M059J (cell line): ENCODE measurements around the gene RNASE4. TPM values are rescaled to one million over a fixed set of nuclear protein-coding genes. Genes with fewer than 3 reads are reported as not detected.
"Not testable (repeated sequence)": the region's sequence is repeated elsewhere in the genome, so short reads cannot be mapped to it uniquely, and the experiment has no call there.

Experiments
- DNase-seq: peaks from one replicate; pipeline ENCODE4 v3.0.0-alpha.2; 2012; ENCODE audit warnings: low read depth
- total RNA-seq: library from RNA; depleted of rRNA; stranded (reverse); fragments of >200 nt; shearing (Covaris generic); gene quantifications from 2 replicates; pipeline ENCODE4 v1.2.3, GENCODE V29; 2014

Gene RNASE4
- total RNA-seq, 1 experiment from 2014 or later, result 12.1 TPM

GRCh38 chr14:20698934-20699333 is 14.6 kb downstream of the RNASE4 start:
- DNase-seq, result no peak

GRCh38 chr14:20699931-20700330 is 15.6 kb downstream of the RNASE4 start:
- DNase-seq, result no peak

- DNase-seq, result not testable (repeated sequence)
Measured at GRCh38 chr14:20700965-20701364, 16.6 kb downstream of the RNASE4 start.

GRCh38 chr14:20706657-20707355 is 22.4 kb downstream of the RNASE4 start:
- no peak for DNase-seq

- DNase-seq, result peak; percentile 26
Measured at GRCh38 chr14:20707622-20708021, 23.3 kb downstream of the RNASE4 start.

GRCh38 chr14:20711261-20711660 is 26.9 kb downstream of the RNASE4 start:
- no peak for DNase-seq

- DNase-seq, result no peak
Measured at GRCh38 chr14:20711685-20712084, 27.3 kb downstream of the RNASE4 start.

GRCh38 chr14:20712904-20713303 is 28.5 kb downstream of the RNASE4 start:
- DNase-seq, result no peak

- DNase-seq, result peak; percentile 4
Measured at GRCh38 chr14:20714593-20715250, 30.4 kb downstream of the RNASE4 start.

GRCh38 chr14:20719777-20720176 is 35.4 kb downstream of the RNASE4 start:
- DNase-seq, result no peak

- DNase-seq, result no peak
Measured at GRCh38 chr14:20720741-20721140, 36.4 kb downstream of the RNASE4 start.

- no peak for DNase-seq
Measured at GRCh38 chr14:20722016-20722415, 37.7 kb downstream of the RNASE4 start.

- no peak for DNase-seq
Measured at GRCh38 chr14:20723488-20723887, 39.1 kb downstream of the RNASE4 start.

GRCh38 chr14:20726121-20726520 is 41.8 kb downstream of the RNASE4 start:
- DNase-seq, result not testable (repeated sequence)

- no peak for DNase-seq
Measured at GRCh38 chr14:20726531-20726930, 42.2 kb downstream of the RNASE4 start.

- no peak for DNase-seq
Measured at GRCh38 chr14:20730891-20731290, 46.5 kb downstream of the RNASE4 start.

- DNase-seq, result no peak
Measured at GRCh38 chr14:20732477-20732876, 48.1 kb downstream of the RNASE4 start.

- DNase-seq, result no peak
Measured at GRCh38 chr14:20732979-20733635, 48.7 kb downstream of the RNASE4 start.

- DNase-seq, result no peak
Measured at GRCh38 chr14:20733684-20734429, 49.5 kb downstream of the RNASE4 start.

GRCh38 chr14:20734430-20734806 is 50.1 kb downstream of the RNASE4 start:
- DNase-seq, result no peak

GRCh38 chr14:20738292-20738691 is 53.9 kb downstream of the RNASE4 start:
- DNase-seq, result not testable (repeated sequence)

- DNase-seq, result no peak
Measured at GRCh38 chr14:20742132-20742531, 57.8 kb downstream of the RNASE4 start.
